Memory B cell (primary cell): ENCODE results near the gene XPO6.

ENCODE experiments used
- ATAC-seq: fragments of 150-1000 bp; cut with Tn5 transposase; 2 replicates; pipeline ENCODE4 v1.10.0; 2021; ENCODE audit warnings: low read depth, mild to moderate bottlenecking, moderate library complexity
- DNase-seq, 2 donors: peaks; one replicate each; pipeline ENCODE4 v3.0.0; 2022; ENCODE audit warnings: low spot score in 2 of 2
- H3K27ac Mint-ChIP-seq: one replicate; pipeline ENCODE4 v1.8.0; 2022; ENCODE audit warnings: mild to moderate bottlenecking, moderate library complexity, mixed read lengths
- H3K27me3 Mint-ChIP-seq: one replicate; pipeline ENCODE4 v1.8.0; 2022; ENCODE audit warnings: mixed read lengths
- H3K36me3 Mint-ChIP-seq: one replicate; pipeline ENCODE4 v1.8.0; 2022; ENCODE audit warnings: mild to moderate bottlenecking, mixed read lengths
- H3K4me1 Mint-ChIP-seq: one replicate; pipeline ENCODE4 v1.8.0; 2022; ENCODE audit warnings: mixed read lengths
- H3K4me3 Mint-ChIP-seq: one replicate; pipeline ENCODE4 v1.8.0; 2022; ENCODE audit warnings: mild to moderate bottlenecking, moderate library complexity, mixed read lengths
- H3K9me3 Mint-ChIP-seq: one replicate; pipeline ENCODE4 v1.8.0; 2022; ENCODE audit warnings: mixed read lengths

XPO6 gene

GRCh38 chr16:28140788-28141618, 70.8 kb downstream of the XPO6 start:
- H3K27me3 Mint-ChIP-seq: no peaks in the 10 kb centered on the region
- peak; percentile 82 for ATAC-seq
- H3K9me3 Mint-ChIP-seq: no peaks in the 10 kb centered on the region
- DNase-seq: peak; percentile 65 to 73
- H3K27ac Mint-ChIP-seq: peak overlapping the region; percentile 98
- peak overlapping the region; percentile 78 for H3K4me3 Mint-ChIP-seq
- peaks cover 39% of the 10 kb centered on the region for H3K4me1 Mint-ChIP-seq
- H3K36me3 Mint-ChIP-seq: peaks cover 16% of the 10 kb centered on the region

DNA sequence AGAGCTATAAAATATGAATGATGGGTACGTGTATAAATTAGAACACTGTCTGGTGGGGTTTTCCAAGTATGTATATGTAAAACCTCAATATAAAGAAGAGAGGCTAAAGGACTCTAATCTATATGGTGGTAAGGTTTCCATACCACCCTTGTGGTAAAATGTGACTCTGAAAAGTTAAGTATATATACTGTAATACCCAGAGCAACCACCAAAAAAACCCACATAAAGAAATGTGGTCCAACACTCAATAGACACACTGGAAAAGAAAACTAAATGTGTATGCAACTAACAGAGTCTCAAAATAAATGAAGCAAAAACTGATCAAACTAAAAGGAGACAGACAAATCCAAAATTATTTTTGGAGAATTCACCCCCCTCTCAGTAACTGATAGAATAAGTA, 72.2 kb downstream of the XPO6 start:
- Mint-ChIP-seq H3K4me1 (peaks cover 39% of the 10 kb centered on the region), H3K4me3 (peak overlapping the region; percentile 29), H3K9me3 (no peaks in the 10 kb centered on the region), H3K27ac (peak overlapping the region; percentile 90), H3K27me3 (no peaks in the 10 kb centered on the region), H3K36me3 (peaks cover 10% of the 10 kb centered on the region)
- ATAC-seq: no peak
- DNase-seq: no peak

DNA sequence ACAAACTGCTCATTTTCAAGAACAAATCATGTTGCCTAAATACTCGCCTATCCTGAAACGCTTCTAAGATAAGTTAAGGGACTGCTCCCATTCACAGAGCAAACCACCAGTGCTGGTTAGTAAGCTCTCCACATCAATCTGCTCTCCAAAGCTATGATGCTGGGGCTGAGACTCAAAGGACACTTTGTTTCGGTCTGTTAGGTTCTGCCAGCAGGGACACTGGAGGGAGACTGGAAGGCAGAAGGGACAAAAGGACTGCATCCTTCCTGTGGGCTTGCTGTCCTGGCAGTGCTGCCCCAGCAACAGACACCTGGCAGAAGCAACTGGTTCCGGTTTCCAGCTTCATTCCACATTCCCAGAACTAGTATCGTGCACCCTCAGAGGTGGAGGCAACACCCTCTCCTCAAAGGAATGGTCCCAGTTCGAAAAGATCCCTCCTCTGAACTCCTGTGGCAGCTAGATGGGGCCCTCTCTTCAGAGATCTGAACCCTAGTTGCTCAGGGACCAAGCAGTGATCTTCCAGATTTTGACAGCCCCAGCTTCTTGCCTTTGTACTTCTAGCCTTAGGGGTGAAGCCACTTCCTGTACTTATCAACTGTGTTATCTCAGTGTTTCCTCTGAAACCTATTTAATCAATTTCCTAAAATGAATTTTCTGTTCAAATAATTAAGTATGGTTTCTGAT, 74.9 kb downstream of the XPO6 start:
- ATAC-seq (no peak), DNase-seq (no peak)
- H3K36me3 Mint-ChIP-seq: peaks cover 16% of the 10 kb centered on the region
- H3K9me3 Mint-ChIP-seq: no peaks in the 10 kb centered on the region
- H3K4me3 Mint-ChIP-seq: no peak overlapping the region
- no peaks in the 10 kb centered on the region for H3K27me3 Mint-ChIP-seq
- H3K27ac Mint-ChIP-seq: peak overlapping the region; percentile 90
- H3K4me1 Mint-ChIP-seq: peaks cover 28% of the 10 kb centered on the region

- Mint-ChIP-seq H3K36me3 (peaks cover 34% of the 10 kb centered on the region), H3K4me3 (no peak overlapping the region), H3K4me1 (peaks cover 20% of the 10 kb centered on the region), H3K27me3 (no peaks in the 10 kb centered on the region), H3K9me3 (no peaks in the 10 kb centered on the region), H3K27ac (no peak overlapping the region)
- ATAC-seq: no peak
- no peak for DNase-seq
These were observed 78.1 kb downstream of the XPO6 start for GRCh38 chr16:28133666-28134065.

- H3K27me3 Mint-ChIP-seq: no peaks in the 10 kb centered on the region
- H3K27ac Mint-ChIP-seq: no peak overlapping the region
- H3K4me3 Mint-ChIP-seq: no peak overlapping the region
- peaks cover 13% of the 10 kb centered on the region for H3K4me1 Mint-ChIP-seq
- no peaks in the 10 kb centered on the region for H3K9me3 Mint-ChIP-seq
- peaks cover 35% of the 10 kb centered on the region for H3K36me3 Mint-ChIP-seq
- no peak for DNase-seq
- no peak for ATAC-seq
These were observed 79.9 kb downstream of the XPO6 start for GRCh38 chr16:28131743-28132393.

GRCh38 chr16:28131181-28131580, 80.6 kb downstream of the XPO6 start:
- no peak for ATAC-seq
- Mint-ChIP-seq H3K27ac (no peak overlapping the region), H3K4me3 (no peak overlapping the region), H3K9me3 (no peaks in the 10 kb centered on the region), H3K27me3 (no peaks in the 10 kb centered on the region), H3K4me1 (peaks cover 15% of the 10 kb centered on the region), H3K36me3 (peaks cover 40% of the 10 kb centered on the region)
- DNase-seq: no peak

DNA sequence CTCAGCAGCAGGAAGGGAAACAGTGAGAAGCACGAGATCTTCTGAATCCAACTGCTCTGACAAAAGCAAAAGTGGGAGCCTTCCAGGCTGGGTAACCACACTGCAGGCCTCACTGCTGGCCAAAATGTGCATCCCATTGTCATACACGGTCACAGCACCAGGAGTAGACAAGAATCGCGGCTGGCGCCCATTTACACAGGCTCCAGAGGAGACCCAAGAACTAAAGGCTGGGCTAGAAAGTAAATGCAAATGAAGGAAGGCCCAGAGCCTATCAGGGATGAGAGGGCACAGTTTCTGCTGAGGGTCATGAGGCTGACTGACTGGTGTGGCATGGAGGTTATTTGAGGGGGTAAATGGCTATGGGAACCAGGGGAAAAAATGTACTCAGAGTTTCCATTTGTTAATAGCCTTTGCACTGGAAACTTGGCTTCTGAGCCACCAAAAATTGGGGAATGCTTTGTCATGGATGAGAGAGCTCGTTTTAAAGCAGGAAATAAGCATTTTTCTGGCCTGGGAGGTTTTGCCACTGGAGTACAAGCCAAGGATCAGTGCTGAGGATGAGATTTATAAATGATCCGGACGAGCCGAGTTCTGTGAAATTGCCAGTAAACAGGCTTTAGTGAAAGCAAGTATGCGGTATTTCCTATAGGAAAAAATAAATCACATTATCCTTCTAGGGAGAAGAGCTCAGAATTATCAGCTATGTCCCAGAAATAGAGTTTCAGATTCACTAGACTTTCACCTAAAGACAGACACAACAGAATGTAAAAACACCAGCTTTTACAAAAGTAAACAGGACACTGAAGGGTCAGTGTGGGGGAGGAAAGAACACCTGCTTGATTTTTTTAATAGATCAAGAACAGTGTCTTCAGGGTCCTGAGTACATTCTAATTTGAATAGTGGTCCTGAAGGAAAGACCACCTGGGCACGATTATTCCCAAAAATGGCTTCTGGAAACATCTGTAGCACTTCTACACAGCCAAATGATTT, 81.4 kb downstream of the XPO6 start:
- Mint-ChIP-seq H3K27ac (peak overlapping the region; percentile 62), H3K9me3 (no peaks in the 10 kb centered on the region), H3K4me3 (no peak overlapping the region), H3K4me1 (peaks cover 15% of the 10 kb centered on the region), H3K36me3 (peaks cover 40% of the 10 kb centered on the region), H3K27me3 (no peaks in the 10 kb centered on the region)
- DNase-seq (no peak), ATAC-seq (no peak)

- Mint-ChIP-seq H3K9me3 (no peaks in the 10 kb centered on the region), H3K36me3 (peaks cover 39% of the 10 kb centered on the region), H3K27me3 (no peaks in the 10 kb centered on the region), H3K4me1 (peaks cover 15% of the 10 kb centered on the region), H3K4me3 (no peak overlapping the region), H3K27ac (peak overlapping the region; percentile 83)
- DNase-seq (no peak), ATAC-seq (no peak)
These were observed 84.8 kb downstream of the XPO6 start for GRCh38 chr16:28126684-28127620.

GRCh38 chr16:28125592-28125991, 86.2 kb downstream of the XPO6 start:
- DNase-seq (no peak), ATAC-seq (no peak)
- peaks cover 15% of the 10 kb centered on the region for H3K4me1 Mint-ChIP-seq
- H3K36me3 Mint-ChIP-seq: peaks cover 41% of the 10 kb centered on the region
- H3K27ac Mint-ChIP-seq: no peak overlapping the region
- no peaks in the 10 kb centered on the region for H3K27me3 Mint-ChIP-seq
- H3K9me3 Mint-ChIP-seq: no peaks in the 10 kb centered on the region
- H3K4me3 Mint-ChIP-seq: no peak overlapping the region

- ATAC-seq: no peak
- peaks cover 39% of the 10 kb centered on the region for H3K36me3 Mint-ChIP-seq
These were observed 90.2 kb downstream of the XPO6 start for GRCh38 chr16:28121527-28121926.

GRCh38 chr16:28120754-28121153, 91.0 kb downstream of the XPO6 start:
- Mint-ChIP-seq H3K27ac (peak overlapping the region; percentile 28), H3K27me3 (no peaks in the 10 kb centered on the region), H3K9me3 (no peaks in the 10 kb centered on the region), H3K4me3 (no peak overlapping the region), H3K36me3 (peaks cover 42% of the 10 kb centered on the region), H3K4me1 (no peaks in the 10 kb centered on the region)
- DNase-seq (no peak), ATAC-seq (no peak)

More at GRCh38 chr16:28121527-28121926, 90.2 kb downstream of the XPO6 start:
- H3K27me3 Mint-ChIP-seq: no peaks in the 10 kb centered on the region
- H3K4me1 Mint-ChIP-seq: peaks cover under 1% of the 10 kb centered on the region
- no peaks in the 10 kb centered on the region for H3K9me3 Mint-ChIP-seq
- no peak for DNase-seq
- H3K4me3 Mint-ChIP-seq: no peak overlapping the region
- peak overlapping the region; percentile 29 for H3K27ac Mint-ChIP-seq

GRCh38 chr16:28118637-28119036, 93.1 kb downstream of the XPO6 start:
- DNase-seq (no peak), ATAC-seq (no peak)
- Mint-ChIP-seq H3K36me3 (peaks cover 43% of the 10 kb centered on the region), H3K4me1 (no peaks in the 10 kb centered on the region), H3K9me3 (no peaks in the 10 kb centered on the region), H3K27ac (no peak overlapping the region), H3K27me3 (no peaks in the 10 kb centered on the region), H3K4me3 (no peak overlapping the region)
